Kidney epithelial cell (primary cell): Measurements from ENCODE around the gene LGALS9. TPM values are rescaled to one million over a fixed set of nuclear protein-coding genes. Genes with fewer than 3 reads are reported as not detected.

Experiments
- DNase-seq: peaks from one replicate; pipeline ENCODE4 v3.0.0-alpha.2; 2010; ENCODE audit warnings: low read depth
- H3K27me3 ChIP-seq: 2 replicates; pipeline ENCODE4 v1.6.0; 2011; ENCODE audit warnings: low read length; ENCODE audit not compliant: control insufficient read depth, insufficient read depth
- H3K36me3 ChIP-seq: 2 replicates; pipeline ENCODE4 v1.5.1; 2011; ENCODE audit warnings: low read length; ENCODE audit not compliant: control insufficient read depth, insufficient read depth
- H3K4me3 ChIP-seq: 2 replicates; pipeline ENCODE4 v1.5.1; 2011; ENCODE audit warnings: low read depth, mild to moderate bottlenecking, control low read depth, low read length
- CTCF ChIP-seq: IDR thresholded peaks from 2 replicates; pipeline ENCODE4 v1.5.1; 2011; ENCODE audit warnings: mild to moderate bottlenecking, moderate library complexity, low read length, control low read depth, inconsistent platforms; ENCODE audit not compliant: insufficient read depth, poor library complexity, severe bottlenecking
- total RNA-seq: library from RNA; depleted of rRNA; stranded (reverse); fragments of >200 nt; gene quantifications from 2 replicates; pipeline ENCODE4 v1.2.3, GENCODE V29; 2015

The LGALS9 gene
- total RNA-seq, 1 donor from 2014 or later = 3.4 TPM

- Histone ChIP-seq H3K4me3 (no peak overlapping the region), H3K27me3 (no peaks in the 10 kb centered on the region), H3K36me3 (no peaks in the 10 kb centered on the region)
- TF ChIP-seq CTCF = no peak
- DNase-seq = no peak
Measured at GRCh38 chr17:27666831-27667560, 36.0 kb downstream of the LGALS9 start.

- H3K4me3 ChIP-seq = no peak overlapping the region
- DNase-seq = no peak
- H3K36me3 ChIP-seq = no peaks in the 10 kb centered on the region
- TF ChIP-seq CTCF = no peak
- H3K27me3 ChIP-seq = no peaks in the 10 kb centered on the region
Measured at GRCh38 chr17:27667656-27668487, 36.9 kb downstream of the LGALS9 start.

GRCh38 chr17:27668488-27668823 lies 37.5 kb downstream of the LGALS9 start:
- H3K27me3 ChIP-seq = no peaks in the 10 kb centered on the region
- no peak for TF ChIP-seq CTCF
- no peaks in the 10 kb centered on the region for H3K36me3 ChIP-seq
- no peak overlapping the region for H3K4me3 ChIP-seq
- no peak for DNase-seq

GRCh38 chr17:27669136-27669535 lies 38.1 kb downstream of the LGALS9 start:
- no peak for DNase-seq
- no peak for TF ChIP-seq CTCF
- no peaks in the 10 kb centered on the region for H3K27me3 ChIP-seq
- no peak overlapping the region for H3K4me3 ChIP-seq
- no peaks in the 10 kb centered on the region for H3K36me3 ChIP-seq

- no peaks in the 10 kb centered on the region for H3K27me3 ChIP-seq
- no peak for TF ChIP-seq CTCF
- no peaks in the 10 kb centered on the region for H3K36me3 ChIP-seq
- no peak for DNase-seq
- H3K4me3 ChIP-seq = no peak overlapping the region
Measured at GRCh38 chr17:27669850-27670249, 38.9 kb downstream of the LGALS9 start.
